HL-60 (cell line): ENCODE measurements around the gene GRB7.

Experiments
- DNase-seq, 2 experiments: peaks; one replicate each; pipeline ENCODE4 v3.0.0-alpha.2; 2010 to 2020; ENCODE audit warnings: low read depth in 1 of 2, low spot score in 1 of 2
- H3K27ac ChIP-seq: fragments of 250-450 bp; sonication (Bioruptor Pico); replicated peaks from 2 replicates; pipeline ENCODE4 v1.5.1; 2020; ENCODE audit warnings: mild to moderate bottlenecking, moderate library complexity
- H3K27me3 ChIP-seq: fragments of 250-450 bp; sonication (Bioruptor Pico); 2 replicates; pipeline ENCODE4 v1.5.1; 2021; ENCODE audit warnings: mild to moderate bottlenecking, moderate library complexity; ENCODE audit not compliant: insufficient read depth, poor library complexity, severe bottlenecking
- H3K4me3 ChIP-seq: replicated peaks from 2 replicates; pipeline ENCODE4 v1.5.1; 2011; ENCODE audit warnings: mild to moderate bottlenecking, control low read depth, low read length; ENCODE audit not compliant: insufficient read depth
- GABPA ChIP-seq: IDR thresholded peaks from 2 replicates; pipeline ENCODE4 v1.6.1; 2012; ENCODE audit warnings: low read depth
- POLR2AphosphoS5 ChIP-seq: IDR thresholded peaks from 2 replicates; pipeline ENCODE4 v1.6.1; 2012; ENCODE audit warnings: low read depth
- SPI1 ChIP-seq: IDR thresholded peaks from 2 replicates; pipeline ENCODE4 v1.6.1; 2012; ENCODE audit warnings: low read depth, mild to moderate bottlenecking, borderline replicate concordance
- TF ChIP-seq, protein P1 (sequence below): IDR thresholded peaks from 2 replicates; pipeline ENCODE4 v1.6.1; 2012; ENCODE audit warnings: low read depth; ENCODE audit not compliant: insufficient replicate concordance
- TF ChIP-seq, protein P2 (sequence below): IDR thresholded peaks from one replicate; pipeline ENCODE4 v1.5.1; 2011; ENCODE audit warnings: low read length, control low read depth, inconsistent platforms; ENCODE audit not compliant: insufficient read depth

GRB7 gene

DNA sequence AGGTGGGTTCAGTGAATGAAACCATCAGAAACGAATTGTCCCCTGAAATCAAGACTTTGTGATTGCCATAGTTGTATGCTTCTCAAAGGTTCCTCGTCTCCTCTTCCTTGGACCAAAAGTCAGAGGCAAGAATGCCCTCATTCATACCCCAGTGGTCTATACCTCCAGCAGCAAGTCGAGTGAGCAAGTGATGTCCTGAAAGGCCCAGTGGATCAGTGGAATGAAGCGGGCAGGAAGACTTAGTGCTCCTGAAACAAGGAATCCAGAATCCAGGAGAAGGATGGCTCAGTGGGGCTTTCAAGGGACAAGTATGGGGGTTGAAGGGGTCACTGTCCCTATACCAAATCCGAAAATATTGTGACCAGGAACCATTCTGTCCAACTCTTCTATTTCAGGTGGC is 43.1 kb upstream of the GRB7 start:
- peaks cover 2% of the 10 kb centered on the region for H3K27me3 ChIP-seq
- DNase-seq = no peak
- no peak overlapping the region for H3K27ac ChIP-seq
- TF ChIP-seq, protein P1, sequence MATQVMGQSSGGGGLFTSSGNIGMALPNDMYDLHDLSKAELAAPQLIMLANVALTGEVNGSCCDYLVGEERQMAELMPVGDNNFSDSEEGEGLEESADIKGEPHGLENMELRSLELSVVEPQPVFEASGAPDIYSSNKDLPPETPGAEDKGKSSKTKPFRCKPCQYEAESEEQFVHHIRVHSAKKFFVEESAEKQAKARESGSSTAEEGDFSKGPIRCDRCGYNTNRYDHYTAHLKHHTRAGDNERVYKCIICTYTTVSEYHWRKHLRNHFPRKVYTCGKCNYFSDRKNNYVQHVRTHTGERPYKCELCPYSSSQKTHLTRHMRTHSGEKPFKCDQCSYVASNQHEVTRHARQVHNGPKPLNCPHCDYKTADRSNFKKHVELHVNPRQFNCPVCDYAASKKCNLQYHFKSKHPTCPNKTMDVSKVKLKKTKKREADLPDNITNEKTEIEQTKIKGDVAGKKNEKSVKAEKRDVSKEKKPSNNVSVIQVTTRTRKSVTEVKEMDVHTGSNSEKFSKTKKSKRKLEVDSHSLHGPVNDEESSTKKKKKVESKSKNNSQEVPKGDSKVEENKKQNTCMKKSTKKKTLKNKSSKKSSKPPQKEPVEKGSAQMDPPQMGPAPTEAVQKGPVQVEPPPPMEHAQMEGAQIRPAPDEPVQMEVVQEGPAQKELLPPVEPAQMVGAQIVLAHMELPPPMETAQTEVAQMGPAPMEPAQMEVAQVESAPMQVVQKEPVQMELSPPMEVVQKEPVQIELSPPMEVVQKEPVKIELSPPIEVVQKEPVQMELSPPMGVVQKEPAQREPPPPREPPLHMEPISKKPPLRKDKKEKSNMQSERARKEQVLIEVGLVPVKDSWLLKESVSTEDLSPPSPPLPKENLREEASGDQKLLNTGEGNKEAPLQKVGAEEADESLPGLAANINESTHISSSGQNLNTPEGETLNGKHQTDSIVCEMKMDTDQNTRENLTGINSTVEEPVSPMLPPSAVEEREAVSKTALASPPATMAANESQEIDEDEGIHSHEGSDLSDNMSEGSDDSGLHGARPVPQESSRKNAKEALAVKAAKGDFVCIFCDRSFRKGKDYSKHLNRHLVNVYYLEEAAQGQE = no peak
- TF ChIP-seq GABPA = no peak
- TF ChIP-seq POLR2AphosphoS5 = no peak
- TF ChIP-seq, protein P2, sequence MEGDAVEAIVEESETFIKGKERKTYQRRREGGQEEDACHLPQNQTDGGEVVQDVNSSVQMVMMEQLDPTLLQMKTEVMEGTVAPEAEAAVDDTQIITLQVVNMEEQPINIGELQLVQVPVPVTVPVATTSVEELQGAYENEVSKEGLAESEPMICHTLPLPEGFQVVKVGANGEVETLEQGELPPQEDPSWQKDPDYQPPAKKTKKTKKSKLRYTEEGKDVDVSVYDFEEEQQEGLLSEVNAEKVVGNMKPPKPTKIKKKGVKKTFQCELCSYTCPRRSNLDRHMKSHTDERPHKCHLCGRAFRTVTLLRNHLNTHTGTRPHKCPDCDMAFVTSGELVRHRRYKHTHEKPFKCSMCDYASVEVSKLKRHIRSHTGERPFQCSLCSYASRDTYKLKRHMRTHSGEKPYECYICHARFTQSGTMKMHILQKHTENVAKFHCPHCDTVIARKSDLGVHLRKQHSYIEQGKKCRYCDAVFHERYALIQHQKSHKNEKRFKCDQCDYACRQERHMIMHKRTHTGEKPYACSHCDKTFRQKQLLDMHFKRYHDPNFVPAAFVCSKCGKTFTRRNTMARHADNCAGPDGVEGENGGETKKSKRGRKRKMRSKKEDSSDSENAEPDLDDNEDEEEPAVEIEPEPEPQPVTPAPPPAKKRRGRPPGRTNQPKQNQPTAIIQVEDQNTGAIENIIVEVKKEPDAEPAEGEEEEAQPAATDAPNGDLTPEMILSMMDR = no peak
- no peak for TF ChIP-seq SPI1
- no peak overlapping the region for H3K4me3 ChIP-seq

DNA sequence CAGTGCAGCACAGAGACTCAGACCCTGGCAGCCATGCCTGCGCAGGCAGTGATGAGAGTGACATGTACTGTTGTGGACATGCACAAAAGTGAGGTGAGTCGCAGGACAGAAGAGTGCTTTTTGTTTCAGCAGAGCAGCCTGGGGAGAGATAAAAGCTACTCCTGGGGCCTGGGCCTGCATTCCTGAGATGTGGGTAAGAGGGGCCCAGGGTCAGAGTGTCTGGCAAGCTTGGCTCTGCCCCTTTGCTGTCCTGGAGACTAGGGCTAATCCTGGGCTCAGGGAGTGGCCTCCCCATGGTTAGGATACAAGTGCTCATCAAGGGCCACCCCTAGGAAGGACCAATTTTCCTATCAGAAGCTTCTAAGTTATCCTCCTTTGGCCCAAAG is 42.7 kb upstream of the GRB7 start:
- no peak for DNase-seq
- Histone ChIP-seq H3K4me3 (no peak overlapping the region), H3K27ac (no peak overlapping the region), H3K27me3 (peaks cover 2% of the 10 kb centered on the region)
- no peak for TF ChIP-seq SPI1
- TF ChIP-seq, protein P2 = no peak
- no peak for TF ChIP-seq POLR2AphosphoS5
- TF ChIP-seq, protein P1 = no peak
- TF ChIP-seq GABPA = no peak

DNA sequence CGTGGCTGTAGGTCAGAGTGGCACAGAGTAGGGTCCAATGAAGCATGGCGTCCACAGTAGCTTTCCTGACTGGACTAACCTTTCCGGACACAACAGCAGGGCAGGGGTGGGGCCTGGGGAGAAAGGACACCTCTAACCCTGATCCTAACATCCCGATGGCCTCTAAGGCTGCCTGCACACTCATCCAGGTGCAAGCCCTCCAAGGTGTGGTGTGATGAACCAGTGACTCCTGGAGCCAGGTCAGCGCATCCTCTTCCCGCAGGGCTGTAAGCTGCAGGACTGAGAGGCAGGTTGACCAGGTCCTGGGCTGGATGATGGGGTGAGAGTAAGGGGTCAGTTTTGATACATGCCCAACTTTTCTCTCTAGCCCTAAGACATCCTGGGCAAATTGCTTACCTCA is 41.0 kb upstream of the GRB7 start:
- no peak overlapping the region for H3K27ac ChIP-seq
- DNase-seq = no peak
- H3K4me3 ChIP-seq = no peak overlapping the region
- peaks cover 11% of the 10 kb centered on the region for H3K27me3 ChIP-seq
- TF ChIP-seq, protein P2 = no peak
- TF ChIP-seq GABPA = no peak
- TF ChIP-seq, protein P1 = no peak
- no peak for TF ChIP-seq POLR2AphosphoS5
- TF ChIP-seq SPI1 = no peak
